Measurements from ENCODE around the gene TRERF1. TPM values are rescaled to one million over a fixed set of nuclear protein-coding genes. Genes with fewer than 3 reads are reported as not detected.

TRERF1 gene
- total RNA-seq, 1 donor from 2014 or later: 7.3 TPM

GRCh38 chr6:42297661-42298060 lies 154.1 kb downstream of the TRERF1 start:
- ATAC-seq: no peak

DNA sequence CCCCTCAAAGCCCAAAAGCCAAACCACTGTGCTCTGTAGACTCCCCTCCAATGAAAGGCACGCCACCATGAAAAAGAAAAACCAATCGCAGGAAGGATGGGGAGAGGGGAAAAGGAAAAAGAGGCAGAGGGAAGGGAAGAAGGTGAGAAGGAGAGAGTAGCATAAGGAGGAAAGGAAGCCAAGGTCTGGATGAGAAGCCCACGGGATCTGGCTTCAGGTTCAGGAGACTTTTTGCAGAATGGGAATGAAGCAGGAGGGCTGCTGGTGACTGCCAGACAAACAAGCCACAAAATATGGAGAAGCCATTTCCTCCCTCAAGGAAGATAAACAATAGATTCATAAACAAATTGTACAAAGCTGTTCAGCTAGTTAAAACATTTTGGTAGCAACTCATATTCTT lies 155.1 kb downstream of the TRERF1 start:
- ATAC-seq: no peak

DNA sequence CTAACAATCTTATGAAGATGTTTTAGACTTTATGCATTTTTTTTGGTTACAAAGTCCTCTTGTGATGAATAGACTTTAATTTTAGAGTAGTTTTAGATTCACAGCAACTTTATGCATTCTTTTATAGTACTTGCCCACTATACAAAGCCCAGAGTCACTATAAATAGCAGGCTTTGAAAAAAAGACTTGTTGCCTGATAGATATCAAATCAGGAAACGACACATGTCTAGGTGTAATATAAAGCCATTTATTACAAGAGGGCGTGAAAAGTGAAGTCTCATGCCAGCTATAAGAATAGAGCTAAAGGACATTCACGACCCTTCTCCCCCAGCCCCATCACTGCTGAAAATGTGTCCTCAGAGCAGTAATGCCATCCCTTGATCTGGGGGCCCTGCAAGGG lies 156.0 kb downstream of the TRERF1 start:
- no peak for ATAC-seq

DNA sequence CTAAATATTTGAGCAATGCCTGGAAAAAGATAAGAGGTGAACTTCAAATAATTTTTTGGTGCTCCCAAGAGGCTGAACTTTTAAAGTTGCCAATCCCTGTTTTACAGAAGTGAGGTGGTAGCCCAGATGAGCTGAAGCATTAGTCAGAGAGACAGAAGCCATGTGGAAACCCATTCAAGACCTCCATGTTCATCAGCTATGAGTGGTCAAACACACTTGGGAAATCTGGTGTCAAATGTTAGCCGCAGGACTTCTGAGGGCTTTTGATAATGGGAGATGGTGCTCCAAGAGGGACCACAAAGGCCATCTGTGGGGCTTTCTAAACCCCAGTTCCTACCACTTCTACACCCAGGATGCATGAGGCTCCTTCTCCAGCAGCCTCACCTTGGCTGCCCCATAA lies 156.5 kb downstream of the TRERF1 start:
- ATAC-seq: no peak

DNA sequence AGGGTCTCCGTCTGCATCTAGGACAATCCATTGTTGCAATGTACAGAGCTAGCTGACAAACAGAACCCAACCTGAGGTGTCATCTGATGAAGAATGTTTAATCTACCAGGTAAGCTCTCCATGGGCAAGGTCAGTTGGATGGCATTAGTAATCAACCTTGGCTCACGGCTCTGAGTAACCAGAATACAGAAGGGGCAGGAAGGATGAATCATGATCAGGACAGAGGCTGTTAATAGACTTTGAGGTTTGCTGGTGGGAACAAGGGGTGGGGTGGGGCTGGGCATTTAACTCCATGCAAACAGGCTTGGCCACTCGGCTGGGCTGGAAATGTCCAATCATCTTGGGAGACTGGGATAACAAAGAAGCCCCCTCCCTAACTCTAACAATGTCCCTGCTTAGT lies 157.0 kb downstream of the TRERF1 start:
- peak; percentile 93 for ATAC-seq

DNA sequence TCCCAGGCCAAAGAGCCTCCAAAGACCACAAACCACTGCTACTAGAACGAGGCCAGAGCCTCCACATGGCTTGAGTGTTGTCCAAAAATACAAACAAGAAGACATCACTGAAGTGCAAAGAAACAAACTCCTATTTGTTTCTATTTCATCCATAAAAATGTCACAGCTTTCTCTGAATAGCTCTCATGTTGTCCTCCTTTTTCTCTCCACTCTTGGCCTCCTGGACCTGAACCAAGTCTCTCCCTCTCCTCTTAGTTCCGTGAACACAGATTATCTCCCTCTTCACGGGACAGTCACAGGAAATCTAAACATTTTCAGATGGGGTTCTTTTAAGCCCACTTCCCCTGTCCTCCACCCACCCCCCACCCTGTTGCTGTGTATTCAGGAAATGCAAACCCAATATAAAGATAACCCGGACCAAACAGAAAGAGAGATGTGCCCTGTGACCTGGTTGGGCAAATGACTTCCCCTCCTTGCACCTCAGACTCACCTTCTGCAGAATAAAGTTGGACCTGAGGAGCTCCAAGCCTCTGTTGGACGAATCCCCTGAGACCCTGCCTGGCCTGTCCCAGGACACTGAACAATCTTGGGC lies 158.2 kb downstream of the TRERF1 start:
- ATAC-seq: no peak

- ATAC-seq: peak; percentile 71
These were observed 159.6 kb downstream of the TRERF1 start for GRCh38 chr6:42292004-42292740.

- ATAC-seq: no peak
These were observed 164.0 kb downstream of the TRERF1 start for GRCh38 chr6:42287756-42288155.

DNA sequence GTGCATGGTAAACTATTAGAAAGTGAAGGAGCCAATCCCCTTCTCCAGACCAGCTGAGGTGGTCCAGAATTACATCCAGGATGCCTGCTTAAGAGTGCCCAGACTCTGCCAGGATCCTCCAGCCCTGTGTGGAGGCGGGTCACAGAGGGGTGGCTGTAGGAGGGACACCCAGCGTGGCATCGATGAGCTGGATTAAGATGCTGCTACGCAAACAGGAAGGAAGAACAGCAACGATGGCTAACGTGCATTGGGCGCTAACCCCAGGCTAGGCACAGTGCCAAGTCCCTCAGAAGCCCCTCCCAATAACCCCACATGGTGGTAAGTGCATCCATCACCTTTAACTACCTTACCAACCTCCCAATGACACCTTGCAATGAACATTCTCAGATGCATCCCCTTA lies 170.2 kb downstream of the TRERF1 start:
- ATAC-seq: peak; percentile 12

- peak; percentile 55 for ATAC-seq
These were observed 170.7 kb downstream of the TRERF1 start for GRCh38 chr6:42280966-42281533.

DNA sequence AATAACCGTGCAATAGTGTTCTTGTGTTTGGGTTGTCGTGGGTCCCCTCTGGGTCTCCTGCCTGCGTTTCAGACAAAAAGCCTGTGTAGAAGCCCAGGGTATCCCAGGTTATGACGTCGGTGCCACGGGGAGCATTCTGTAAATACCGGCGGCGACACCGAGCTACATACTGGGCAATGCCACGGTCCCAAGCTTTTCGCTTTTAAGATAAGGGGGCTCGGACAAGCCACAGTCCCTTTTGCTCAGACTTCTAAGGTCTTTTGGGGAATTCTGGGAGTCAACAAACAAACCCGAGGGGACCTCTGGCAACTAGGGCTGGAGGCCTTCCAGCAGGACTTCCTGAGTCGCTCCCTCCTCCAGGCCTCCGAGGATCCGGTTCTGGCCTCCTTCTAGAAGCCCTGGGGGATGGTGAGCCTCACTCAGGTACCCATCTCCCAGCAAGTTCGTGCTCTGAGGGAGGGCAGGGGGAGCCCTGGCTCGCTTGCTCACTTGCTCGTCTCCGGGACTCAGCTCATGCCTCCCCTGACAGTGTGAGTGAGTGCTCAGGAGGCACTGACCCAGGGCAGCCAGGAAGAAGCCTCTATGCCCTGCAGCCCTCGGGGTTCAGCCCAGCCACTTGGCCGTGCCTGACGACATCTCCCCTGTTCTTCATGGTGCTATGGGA lies 171.6 kb downstream of the TRERF1 start:
- peak; percentile 49 for ATAC-seq

DNA sequence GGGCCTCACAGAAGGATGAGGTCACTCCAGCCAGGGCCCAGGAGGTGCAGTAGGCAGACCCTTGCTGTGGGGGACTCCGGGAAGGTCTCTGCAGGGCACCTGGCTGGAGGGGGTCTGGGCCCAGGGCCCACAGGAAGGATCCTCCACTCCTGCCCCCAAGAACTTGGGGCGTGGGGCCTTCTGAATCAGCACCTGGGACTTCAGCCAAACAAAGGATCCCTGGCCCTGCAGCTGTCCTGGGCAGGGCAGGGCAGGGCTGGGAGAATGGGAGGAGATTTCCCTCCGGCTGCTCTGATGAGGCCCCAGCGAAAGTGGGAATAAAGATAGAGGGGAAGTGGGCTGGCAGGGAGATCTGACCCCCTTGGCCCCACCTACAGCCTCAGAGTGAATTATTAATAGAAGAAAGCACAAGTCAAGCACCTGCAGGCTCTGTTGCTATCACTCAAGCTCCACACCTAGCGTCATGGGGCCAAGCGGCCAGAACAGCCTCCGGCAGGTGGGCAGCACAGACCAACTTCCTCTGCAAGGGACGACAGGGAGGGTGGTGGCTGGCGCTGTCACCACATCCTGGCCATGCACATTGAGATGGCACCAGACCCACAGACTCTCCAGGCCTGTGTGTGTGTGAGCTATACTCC lies 172.5 kb downstream of the TRERF1 start:
- peak; percentile 78 for ATAC-seq

- ATAC-seq: no peak
These were observed 173.4 kb downstream of the TRERF1 start for GRCh38 chr6:42278131-42278853.

DNA sequence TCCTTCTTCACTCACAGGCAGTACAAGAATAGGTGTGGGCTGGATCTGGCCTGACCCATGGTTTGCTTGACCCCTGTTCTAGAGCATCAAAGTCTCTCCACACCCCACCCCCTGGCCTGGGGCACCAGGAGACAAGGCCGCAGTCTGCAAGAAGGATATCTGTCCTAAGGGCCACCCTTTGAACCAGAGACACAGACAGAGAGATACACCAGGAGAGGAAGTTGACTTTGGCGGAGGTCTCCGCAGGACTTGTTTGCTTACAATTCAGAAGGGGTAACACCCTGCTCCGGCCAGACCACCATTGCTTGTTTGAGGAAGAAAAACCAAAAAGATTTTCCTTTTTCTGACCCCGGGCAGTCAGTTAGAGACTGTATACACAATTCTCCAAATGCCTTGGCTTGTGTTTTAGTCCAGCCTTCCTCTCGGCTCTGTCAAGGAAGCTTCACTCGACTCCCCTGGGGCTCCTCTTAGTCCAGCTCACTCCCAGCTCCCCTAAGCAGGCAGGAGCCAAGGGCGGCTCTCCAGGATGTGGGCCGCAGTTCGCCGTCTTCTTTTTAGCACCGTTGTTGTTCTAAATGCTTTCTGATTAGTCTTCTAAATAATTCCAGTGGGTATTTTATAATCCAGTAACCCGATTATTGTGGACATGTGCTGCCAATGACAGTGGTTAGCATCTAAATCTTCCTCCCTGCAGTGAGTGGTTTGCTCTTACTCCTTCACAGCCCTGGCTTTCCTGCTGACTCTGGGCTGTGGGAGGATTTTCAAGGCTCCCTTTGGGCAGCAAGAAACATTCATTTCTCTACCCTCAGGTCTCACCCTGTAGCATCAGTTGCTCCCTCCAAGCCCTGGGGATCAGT lies 175.5 kb downstream of the TRERF1 start:
- ATAC-seq: no peak

DNA sequence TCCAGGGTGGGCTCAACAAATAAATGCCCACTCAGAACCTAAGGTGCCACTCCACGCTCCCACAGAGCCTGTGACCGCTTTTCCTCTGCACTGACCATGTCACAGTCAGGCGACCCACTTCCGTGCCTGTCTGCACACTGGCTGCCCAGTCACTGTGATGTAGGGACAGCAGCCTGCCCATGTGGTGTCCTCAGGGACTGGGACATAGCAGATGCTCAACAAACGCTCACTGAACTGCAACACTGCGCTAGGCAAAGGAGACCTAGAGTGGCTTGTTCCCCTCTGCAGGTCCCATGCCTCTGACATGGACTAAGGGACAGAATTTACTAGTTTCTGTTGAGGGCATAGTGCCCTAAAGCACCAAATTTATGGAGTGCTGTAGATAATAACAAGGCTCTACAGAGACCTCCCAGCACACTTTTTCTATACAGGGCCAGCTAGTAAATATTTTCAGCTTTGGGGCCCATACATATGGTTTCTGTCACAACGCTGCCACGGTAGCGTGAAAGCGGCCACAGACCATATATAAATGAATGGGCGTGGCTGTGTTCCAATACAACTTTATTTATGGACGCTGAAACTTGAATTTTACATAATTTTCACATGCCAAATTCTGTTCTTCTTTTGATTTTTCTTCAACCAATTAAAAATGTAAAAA lies 176.2 kb downstream of the TRERF1 start:
- no peak for ATAC-seq

- no peak for ATAC-seq
These were observed 176.8 kb downstream of the TRERF1 start for GRCh38 chr6:42274898-42275297.

- no peak for ATAC-seq
These were observed 179.6 kb downstream of the TRERF1 start for GRCh38 chr6:42271834-42272805.

- no peak for ATAC-seq
These were observed 181.7 kb downstream of the TRERF1 start for GRCh38 chr6:42269974-42270510.

DNA sequence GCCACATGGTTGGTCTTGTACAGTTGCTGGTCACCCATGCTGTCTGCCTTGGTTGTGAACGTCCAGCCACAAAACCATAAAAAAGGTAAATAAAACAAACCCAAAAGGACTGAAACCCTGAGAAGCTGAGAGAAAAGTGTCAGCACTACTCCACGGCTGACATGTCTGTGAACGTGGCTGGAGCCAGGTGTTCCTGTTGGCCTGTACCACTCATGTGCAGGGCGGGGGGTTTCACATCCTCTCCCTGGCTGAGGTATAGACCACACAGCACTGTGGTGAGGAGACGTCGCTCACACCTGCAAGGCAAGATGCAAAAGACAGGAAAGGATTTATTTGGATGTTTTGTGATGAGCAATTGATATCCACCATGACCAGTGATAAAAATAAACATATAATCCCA lies 182.2 kb downstream of the TRERF1 start:
- ATAC-seq: peak; percentile 49
